K562 treated with DMSO at 1 percent for 4 hours (cell line): Measurements from ENCODE around the gene SH3BP1. TPM values are rescaled to one million over a fixed set of nuclear protein-coding genes. Genes with fewer than 3 reads are reported as not detected.

ENCODE experiments used
- total RNA-seq: library from RNA; unstranded; fragments of 300-600 nt; gene quantifications from 2 replicates; pipeline ENCODE4 v1.2.3, GENCODE V29; 2022; ENCODE audit not compliant: insufficient read depth

SH3BP1 gene, protein sequence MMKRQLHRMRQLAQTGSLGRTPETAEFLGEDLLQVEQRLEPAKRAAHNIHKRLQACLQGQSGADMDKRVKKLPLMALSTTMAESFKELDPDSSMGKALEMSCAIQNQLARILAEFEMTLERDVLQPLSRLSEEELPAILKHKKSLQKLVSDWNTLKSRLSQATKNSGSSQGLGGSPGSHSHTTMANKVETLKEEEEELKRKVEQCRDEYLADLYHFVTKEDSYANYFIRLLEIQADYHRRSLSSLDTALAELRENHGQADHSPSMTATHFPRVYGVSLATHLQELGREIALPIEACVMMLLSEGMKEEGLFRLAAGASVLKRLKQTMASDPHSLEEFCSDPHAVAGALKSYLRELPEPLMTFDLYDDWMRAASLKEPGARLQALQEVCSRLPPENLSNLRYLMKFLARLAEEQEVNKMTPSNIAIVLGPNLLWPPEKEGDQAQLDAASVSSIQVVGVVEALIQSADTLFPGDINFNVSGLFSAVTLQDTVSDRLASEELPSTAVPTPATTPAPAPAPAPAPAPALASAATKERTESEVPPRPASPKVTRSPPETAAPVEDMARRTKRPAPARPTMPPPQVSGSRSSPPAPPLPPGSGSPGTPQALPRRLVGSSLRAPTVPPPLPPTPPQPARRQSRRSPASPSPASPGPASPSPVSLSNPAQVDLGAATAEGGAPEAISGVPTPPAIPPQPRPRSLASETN
- 21.7 and 23.1 TPM in 2 replicates for total RNA-seq

DNA sequence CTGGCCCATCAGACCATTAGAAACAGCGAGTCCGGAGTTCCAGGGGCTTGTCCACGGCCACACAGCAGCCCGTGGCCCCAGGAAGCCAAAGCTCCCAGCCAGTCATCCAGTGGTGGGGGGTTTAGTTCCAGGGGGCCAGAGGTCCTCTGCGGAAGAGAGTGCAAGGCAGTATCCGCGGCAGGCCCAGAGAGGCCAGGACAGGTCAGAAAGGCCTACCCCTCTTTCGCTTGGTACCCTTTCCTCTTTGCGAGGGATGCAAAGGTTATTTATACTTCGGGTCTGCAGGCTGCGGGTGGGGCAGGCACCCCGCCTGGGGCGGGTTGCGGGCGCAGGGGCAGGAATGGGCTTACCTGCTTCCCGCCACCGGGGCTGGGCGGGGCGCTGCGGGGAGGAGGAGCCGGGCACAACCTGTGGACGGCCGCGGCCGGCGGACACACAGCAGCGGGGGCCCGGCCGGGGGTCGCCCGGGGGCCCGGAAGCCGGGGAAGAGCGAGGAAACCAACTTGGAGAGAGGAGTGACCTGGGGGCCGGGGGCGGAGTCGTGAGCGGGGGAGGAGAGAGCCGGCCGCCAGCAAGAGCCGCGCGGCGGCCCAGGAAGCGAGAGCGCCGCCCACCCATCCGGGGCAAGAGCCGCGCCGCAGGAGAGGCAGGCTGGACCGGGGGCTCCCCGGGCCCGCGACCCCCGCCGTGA, at the start of gene SH3BP1:
SH3BP1 (plus strand) TSS at position 600 of the 691 bp plus-strand sequence. CDS start 119 bp downstream, outside the sequence.

DNA sequence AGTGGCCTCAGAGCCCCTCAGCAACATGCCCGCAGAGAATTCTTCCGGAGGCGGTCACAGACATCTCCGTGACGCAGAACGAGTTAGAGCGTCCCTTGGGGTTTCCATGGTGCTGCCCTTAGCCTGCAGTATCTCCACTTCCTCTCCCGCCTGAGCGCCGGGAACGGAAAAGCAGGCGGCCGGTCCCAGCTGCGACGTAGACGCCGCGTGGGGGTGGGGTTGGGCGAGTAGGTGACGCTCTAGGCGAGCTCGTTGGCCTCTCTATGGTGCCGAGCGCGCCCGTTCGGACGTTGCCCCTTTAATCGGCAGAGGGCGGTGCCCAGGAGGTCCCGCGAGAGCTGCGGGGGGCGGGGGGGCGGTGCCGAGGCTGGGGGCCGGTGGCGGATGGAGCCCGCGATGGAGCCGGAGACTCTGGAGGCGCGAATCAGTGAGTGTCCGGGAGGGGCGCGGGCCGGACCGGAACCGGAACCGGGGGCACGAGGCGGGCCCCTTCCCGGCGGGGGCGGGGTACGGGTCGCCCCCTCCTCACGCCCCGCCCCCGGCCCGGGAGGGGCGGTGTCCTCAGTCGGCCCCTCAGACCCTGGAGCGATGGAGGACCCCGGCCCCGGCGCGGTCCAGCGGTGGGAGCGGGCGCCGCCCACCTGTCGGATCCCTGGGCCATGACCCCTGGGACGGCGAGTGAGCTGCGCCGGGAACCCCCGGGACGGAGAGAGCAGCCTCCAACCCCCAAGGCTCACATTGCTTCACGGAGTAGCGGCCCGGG, 30.8 kb upstream of the SH3BP1 start, which contains the start of gene GGA1:
GGA1 (plus strand) TSS at position 358 of the 763 bp plus-strand sequence; CDS start at position 385, 27 bp downstream.

GRCh38 chr22:37658133-37659065, 18.9 kb downstream of the SH3BP1 start, which contains the start of gene PDXP:
Gene PDXP, plus strand, starts transcription at chr22:37658723. Its CDS starts 60 bp downstream, at chr22:37658783.

GRCh38 chr22:37674951-37675929, 35.8 kb downstream of the SH3BP1 start, which contains the start of gene LGALS1:
Gene LGALS1, plus strand, starts transcription at chr22:37675636. Its CDS starts 67 bp downstream, at chr22:37675703.

GRCh38 chr22:37686002-37686982, 46.8 kb downstream of the SH3BP1 start, which contains the start of gene NOL12:
Gene NOL12, plus strand, starts transcription at chr22:37686343. Its CDS starts 50 bp downstream, at chr22:37686393.

DNA sequence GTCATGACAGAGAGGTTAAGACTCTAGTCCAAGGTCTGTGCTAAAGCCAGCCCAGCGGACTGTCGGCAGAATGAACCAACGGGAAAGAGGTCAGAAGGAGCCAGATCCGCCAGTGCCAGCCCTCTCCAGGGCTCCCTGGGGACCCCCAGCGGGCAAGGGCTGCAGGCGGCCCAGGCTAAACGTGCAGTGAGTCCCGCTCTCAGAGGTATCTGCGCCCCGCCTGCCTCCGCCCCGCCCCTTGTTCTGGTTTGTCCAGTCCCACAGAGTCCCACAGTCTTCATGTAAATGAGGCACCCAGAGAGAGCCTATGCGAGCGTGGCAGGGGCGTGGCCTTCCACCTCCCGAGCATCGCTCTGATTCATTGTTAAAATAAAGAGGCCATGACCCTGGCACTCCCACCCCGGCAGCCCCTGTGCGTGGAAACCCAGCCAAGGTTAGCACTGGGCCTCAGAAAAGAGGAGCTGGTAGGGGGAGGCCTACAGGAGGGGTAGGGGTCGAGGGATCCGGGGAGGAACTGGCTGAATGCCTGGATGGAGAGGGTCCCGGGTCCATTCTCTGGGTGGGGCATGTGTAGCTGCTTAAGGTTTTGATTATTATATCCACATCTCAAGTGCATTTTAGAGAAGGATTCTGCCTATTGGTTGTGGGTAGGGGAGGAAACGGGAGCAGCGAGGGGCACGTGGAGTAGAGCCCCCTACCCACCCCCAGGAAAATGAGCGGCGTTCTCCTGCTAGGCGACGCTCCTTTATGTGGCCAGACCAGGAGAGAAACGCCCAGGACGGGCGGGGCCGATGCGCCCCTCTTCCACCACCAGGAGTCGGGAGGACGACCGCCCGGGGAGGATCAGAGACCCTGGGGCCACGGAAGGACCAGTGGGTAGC, 57.4 kb downstream of the SH3BP1 start, which contains the start of gene TRIOBP:
TRIOBP (plus strand) TSS at position 392 of the 881 bp plus-strand sequence. CDS start 4,318 bp downstream, outside the sequence.

Other genes with a start within 250 kb of the SH3BP1 start
- not detected in 2 replicates for gene ELFN2, start 212.2 kb upstream of the SH3BP1 start, total RNA-seq
- not detected in 2 replicates for gene MFNG, start 153.3 kb upstream of the SH3BP1 start, total RNA-seq
- 2.2 and 2.7 TPM in 2 replicates for gene CARD10, start 120.3 kb upstream of the SH3BP1 start, total RNA-seq
- 29.2 and 35.2 TPM in 2 replicates for gene CDC42EP1, start 79.2 kb upstream of the SH3BP1 start, total RNA-seq
- not detected in 2 replicates for gene LGALS2, start 59.6 kb upstream of the SH3BP1 start, total RNA-seq
- gene GGA1, start 30.8 kb upstream of the SH3BP1 start, total RNA-seq = 31.6 and 41.7 TPM in 2 replicates
- 56.4 and 62.4 TPM in 2 replicates for gene PDXP, start 19.1 kb downstream of the SH3BP1 start, total RNA-seq
- 1,252 and 1,444 TPM in 2 replicates for gene LGALS1, start 36.0 kb downstream of the SH3BP1 start, total RNA-seq
- gene NOL12, start 46.7 kb downstream of the SH3BP1 start, total RNA-seq = 6.8 and 8.9 TPM in 2 replicates
- 11.4 and 13.4 TPM in 2 replicates for gene TRIOBP, start 57.4 kb downstream of the SH3BP1 start, total RNA-seq
- 90.4 and 102 TPM in 2 replicates for gene GCAT, start 168.3 kb downstream of the SH3BP1 start, total RNA-seq
- gene GALR3, start 183.7 kb downstream of the SH3BP1 start, total RNA-seq = 0.88 and 1.4 TPM in 2 replicates
- gene ANKRD54, start 204.7 kb downstream of the SH3BP1 start, total RNA-seq = 58.7 and 75.7 TPM in 2 replicates
- gene EIF3L, start 209.8 kb downstream of the SH3BP1 start, total RNA-seq = 646 and 720 TPM in 2 replicates